K562 (cell line): Measurements from ENCODE around the gene MAN1B1. TPM values are rescaled to one million over a fixed set of nuclear protein-coding genes. Genes with fewer than 3 reads are reported as not detected.
A peak's percentile ranks its signal among the peaks of the same experiment; 100 is the strongest.

Experiments used
- ATF1 ChIP-seq, 2 experiments: fragments of 450-650 bp in 1 of 2; IDR thresholded peaks; 2 replicates each; pipeline ENCODE4 v1.6.1; 2016; ENCODE audit warnings: missing compliant biosample characterization in 1 of 2, missing genetic modification characterization in 1 of 2
- CXXC5 ChIP-seq: fragments of 250-450 bp; sonication (Bioruptor Pico); IDR thresholded peaks from 2 replicates; pipeline ENCODE4 v1.8.0; 2022; ENCODE audit warnings: inconsistent platforms, mild to moderate bottlenecking, moderate library complexity
- DEAF1 ChIP-seq: fragments of 450-650 bp; formaldehyde crosslinking; IDR thresholded peaks from 2 replicates; pipeline ENCODE4 v1.4.0; 2020; ENCODE audit warnings: mild to moderate bottlenecking, moderate library complexity
- EGR1 ChIP-seq: fragments of 450-650 bp; conservative IDR thresholded peaks from 2 replicates; pipeline ENCODE4 v1.6.1; 2017; ENCODE audit warnings: mild to moderate bottlenecking
- GTF2A2 ChIP-seq: IDR thresholded peaks from 2 replicates; pipeline ENCODE4 v1.6.1; 2016; ENCODE audit warnings: mild to moderate bottlenecking, missing genetic modification characterization, missing compliant biosample characterization
- KHSRP ChIP-seq: fragments of 450-650 bp; IDR thresholded peaks from 2 replicates; pipeline ENCODE4 v1.6.1; 2017
- MAX ChIP-seq: sonication (generic); formaldehyde crosslinking; IDR thresholded peaks from 2 replicates; pipeline ENCODE4 v1.9.0; 2022; ENCODE audit warnings: mild to moderate bottlenecking, missing genetic modification reagents
- NFE2L1 ChIP-seq: fragments of 450-650 bp; IDR thresholded peaks from 2 replicates; pipeline ENCODE4 v1.6.1; 2016; ENCODE audit warnings: missing genetic modification characterization, low read depth, mild to moderate bottlenecking, missing compliant biosample characterization, moderate library complexity, borderline replicate concordance
- RAD51 ChIP-seq: fragments of 450-650 bp; IDR thresholded peaks from 2 replicates; pipeline ENCODE4 v1.7.1; 2016; ENCODE audit warnings: low read depth, mild to moderate bottlenecking, borderline replicate concordance
- RBFOX2 ChIP-seq: fragments of 200-400 bp; formaldehyde crosslinking; IDR thresholded peaks from 2 replicates; pipeline ENCODE4 v1.6.1; 2017; ENCODE audit warnings: low read depth, mild to moderate bottlenecking, low read length, moderate library complexity
- SPI1 ChIP-seq: IDR thresholded peaks from 2 replicates; pipeline ENCODE4 v1.6.1; 2011; ENCODE audit warnings: low read depth, low read length, control low read depth, borderline replicate concordance
- TAL1 ChIP-seq: fragments of 450-650 bp; IDR thresholded peaks from 2 replicates; pipeline ENCODE4 v1.6.1; 2016; ENCODE audit warnings: mild to moderate bottlenecking
- TCF15 ChIP-seq: fragments of 250-450 bp; sonication (Bioruptor Pico); IDR thresholded peaks from 2 replicates; pipeline ENCODE4 v1.8.0; 2022; ENCODE audit warnings: moderate library complexity, mild to moderate bottlenecking, inconsistent platforms
- TEAD1 ChIP-seq, 2 experiments: fragments of 450-650 bp in 1 of 2; sonication (generic) in 1 of 2; formaldehyde crosslinking; IDR thresholded peaks; 2 replicates each; pipeline versions ENCODE4 v1.4.0 to v1.8.0; 2020 to 2022; ENCODE audit warnings: mild to moderate bottlenecking in 2 of 2, missing genetic modification reagents in 1 of 2
- THAP12 ChIP-seq: fragments of 250-450 bp; sonication (Bioruptor Pico); IDR thresholded peaks from 2 replicates; pipeline ENCODE4 v1.9.0; 2021; ENCODE audit warnings: mild to moderate bottlenecking, inconsistent platforms
- THRA ChIP-seq: fragments of 450-650 bp; IDR thresholded peaks from 2 replicates; pipeline ENCODE4 v1.6.1; 2017; ENCODE audit warnings: mild to moderate bottlenecking, moderate library complexity
- USF1 ChIP-seq: sonication (generic); formaldehyde crosslinking; IDR thresholded peaks from 2 replicates; pipeline ENCODE4 v1.9.0; 2022; ENCODE audit warnings: mild to moderate bottlenecking, missing genetic modification reagents
- ZKSCAN1 ChIP-seq: fragments of 150-350 bp; IDR thresholded peaks from 2 replicates; pipeline ENCODE4 v1.6.1; 2016; ENCODE audit warnings: low read depth, low read length
- ZNF583 ChIP-seq: fragments of 250-450 bp; sonication (Bioruptor Pico); IDR thresholded peaks from 2 replicates; pipeline ENCODE4 v1.4.0; 2020
- ZNF584 ChIP-seq: fragments of 200-800 bp; sonication (Bioruptor generic); IDR thresholded peaks from 2 replicates; pipeline ENCODE4 v1.6.1; 2016; ENCODE audit warnings: low read depth, mild to moderate bottlenecking, missing genetic modification characterization, missing compliant biosample characterization
- polyA plus RNA-seq, 8 experiments: library from polyadenylated mRNA; depleted of rRNA in 4 of 8; stranded (reverse) in 5 of 8; unstranded in 3 of 8; fragments of >200 nt; fragmentation: Nextera tagmentation in 2 of 8; fragmentation: Illumina TruSeq in 1 of 8; extraction: Ambion mirVana in 2 of 8; extraction: Trizol in 1 of 8; gene quantifications; 2 replicates each; pipeline versions ENCODE4 v1.2.1 to v1.2.3, GENCODE V29; 2011 to 2014; ENCODE audit warnings: inconsistent platforms in 1 of 8, missing spikeins in 1 of 8
- total RNA-seq, 7 experiments: library from RNA; depleted of rRNA in 6 of 7; stranded (reverse); fragments of >200 nt in 6 of 7; fragmentation: Illumina TruSeq in 2 of 7; extraction: Trizol in 2 of 7; gene quantifications; 2 replicates each; pipeline versions ENCODE4 v1.2.1 to v1.2.3, GENCODE V29; 2011 to 2021; ENCODE audit warnings: low replicate concordance in 1 of 7

The MAN1B1 gene
- total and polyA plus RNA-seq, 9 of the 15 experiments (the other 6 are each of a cell fraction or from before 2014, with no cell fraction given): 0.55 to 36.6 (median 27.3) TPM

- TF ChIP-seq THRA (no peak), TAL1 (no peak), SPI1 (peak; percentile 28; the same call in 1 of the 2 replicates), NFE2L1 (tag) (no peak), GTF2A2 (tag) (no peak), USF1 (CRISPR knock-in tag) (peak; percentile 35; the same call in 1 of the 2 replicates), RAD51 (no peak), ZNF583 (CRISPR knock-in tag) (no peak), RBFOX2 (peak; percentile 34; the same call in 1 of the 2 replicates), TCF15 (CRISPR knock-in tag) (no peak), ATF1 (CRISPR knock-in tag; IDR thresholded peaks at IDR 0.05) (no peak), ATF1 (tag; IDR thresholded peaks at IDR 0.05) (no peak), ZKSCAN1 (0 out of 2 replicates have a peak, but pooled peaks have one; percentile 37), MAX (0 out of 2 replicates have a peak, but pooled peaks have one; percentile 37), ZNF584 (CRISPR knock-in tag) (no peak), DEAF1 (CRISPR knock-in tag) (peak; percentile 29; the same call in 1 of the 2 replicates), EGR1 (peak; percentile 72), CXXC5 (CRISPR knock-in tag) (peak; percentile 45), KHSRP (no peak), TEAD1 (CRISPR knock-in tag; IDR thresholded peaks at IDR 0.05) (peak in 1 of 2 experiments; percentile 78; a peak in 2 of 4 replicates), THAP12 (CRISPR knock-in tag) (peak; percentile 43; the same call in 1 of the 2 replicates)
Measured at GRCh38 chr9:137046088-137046787, 40.5 kb upstream of the MAN1B1 start, which contains the start of gene NPDC1 (continued).
